Adrenal gland (tissue), 5 donors: Measurements from ENCODE around the gene SCYGR1.

Experiments used
- CTCF ChIP-seq, 6 experiments: fragments of 450-650 bp in 4 of 6; fragments of 200-600 bp in 2 of 6; sonication (generic) in 1 of 6; IDR thresholded peaks; 1 replicate in 5 of 6; 2 replicates in 1 of 6; pipeline versions ENCODE4 v1.5.1 to v1.8.0; 2016 to 2021; ENCODE audit warnings: antibody characterized with exemption in 6 of 6, mild to moderate bottlenecking in 2 of 6, moderate library complexity in 1 of 6
- POLR2A ChIP-seq, 2 donors: fragments of 450-650 bp; IDR thresholded peaks; one replicate each; pipeline ENCODE4 v1.6.1; 2017; ENCODE audit warnings: antibody characterized with exemption in 2 of 2, mild to moderate bottlenecking in 2 of 2, moderate library complexity in 1 of 2
- donor health status: DM: no; HTN: no; CAD: no.

- TF ChIP-seq POLR2A (IDR thresholded peaks at IDR 0.05) (no peak), CTCF (IDR thresholded peaks at IDR 0.05) (no peak)
These were observed 22.4 kb upstream of the SCYGR1 start for GRCh38 chr2:227410191-227410590.
